ENCODE data around the gene QRICH2. TPM values are rescaled to one million over a fixed set of nuclear protein-coding genes. Genes with fewer than 3 reads are reported as not detected.

Gene QRICH2, protein sequence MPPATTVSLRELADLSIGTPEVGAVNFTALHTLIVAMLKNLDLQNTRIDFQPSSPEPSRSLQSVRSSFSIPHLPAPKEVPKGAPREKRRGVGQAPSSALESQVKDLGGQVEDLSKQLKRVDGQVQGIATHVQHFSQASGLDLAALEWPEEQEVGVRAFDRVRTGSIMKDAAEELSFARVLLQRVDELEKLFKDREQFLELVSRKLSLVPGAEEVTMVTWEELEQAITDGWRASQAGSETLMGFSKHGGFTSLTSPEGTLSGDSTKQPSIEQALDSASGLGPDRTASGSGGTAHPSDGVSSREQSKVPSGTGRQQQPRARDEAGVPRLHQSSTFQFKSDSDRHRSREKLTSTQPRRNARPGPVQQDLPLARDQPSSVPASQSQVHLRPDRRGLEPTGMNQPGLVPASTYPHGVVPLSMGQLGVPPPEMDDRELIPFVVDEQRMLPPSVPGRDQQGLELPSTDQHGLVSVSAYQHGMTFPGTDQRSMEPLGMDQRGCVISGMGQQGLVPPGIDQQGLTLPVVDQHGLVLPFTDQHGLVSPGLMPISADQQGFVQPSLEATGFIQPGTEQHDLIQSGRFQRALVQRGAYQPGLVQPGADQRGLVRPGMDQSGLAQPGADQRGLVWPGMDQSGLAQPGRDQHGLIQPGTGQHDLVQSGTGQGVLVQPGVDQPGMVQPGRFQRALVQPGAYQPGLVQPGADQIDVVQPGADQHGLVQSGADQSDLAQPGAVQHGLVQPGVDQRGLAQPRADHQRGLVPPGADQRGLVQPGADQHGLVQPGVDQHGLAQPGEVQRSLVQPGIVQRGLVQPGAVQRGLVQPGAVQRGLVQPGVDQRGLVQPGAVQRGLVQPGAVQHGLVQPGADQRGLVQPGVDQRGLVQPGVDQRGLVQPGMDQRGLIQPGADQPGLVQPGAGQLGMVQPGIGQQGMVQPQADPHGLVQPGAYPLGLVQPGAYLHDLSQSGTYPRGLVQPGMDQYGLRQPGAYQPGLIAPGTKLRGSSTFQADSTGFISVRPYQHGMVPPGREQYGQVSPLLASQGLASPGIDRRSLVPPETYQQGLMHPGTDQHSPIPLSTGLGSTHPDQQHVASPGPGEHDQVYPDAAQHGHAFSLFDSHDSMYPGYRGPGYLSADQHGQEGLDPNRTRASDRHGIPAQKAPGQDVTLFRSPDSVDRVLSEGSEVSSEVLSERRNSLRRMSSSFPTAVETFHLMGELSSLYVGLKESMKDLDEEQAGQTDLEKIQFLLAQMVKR (N-terminal part only)
- polyA plus RNA-seq (2013, experiment 1 of 2), result 1.4 TPM
- polyA plus RNA-seq (2013, experiment 2 of 2), result 0.71 TPM

GRCh38 chr17:76307966-76308338, at the start of gene QRICH2:
Gene QRICH2, minus strand, starts transcription at chr17:76308276. Its CDS starts 278 bp downstream, at chr17:76307998.
- Histone ChIP-seq H3K36me3 (ENCODE audit: control insufficient read depth, insufficient read depth, low read length) (peaks cover 42% of the 10 kb centered on the region), H3K4me3 (ENCODE audit: extremely low read depth, insufficient read depth, low read length, poor library complexity, severe bottlenecking) (no peak within 1 kb of the TSS), H3K27ac (ENCODE audit: low read depth, low read length, severe bottlenecking) (no peak within 1 kb of the TSS), H3K9me3 (ENCODE audit: control insufficient read depth, low read length) (no peaks in the 10 kb centered on the region), H3K4me1 (ENCODE audit: control insufficient read depth, insufficient read depth, low read length, poor library complexity, severe bottlenecking) (no peaks in the 10 kb centered on the region)
- WGBS, 2 experiments (ENCODE audit: insufficient coverage in 2 of 2), result 97 to 99% methylated on average over 44 of the region's 44 CpGs

- Histone ChIP-seq H3K9me3 (ENCODE audit: control insufficient read depth, low read length) (no peaks in the 10 kb centered on the region), H3K4me3 (ENCODE audit: extremely low read depth, insufficient read depth, low read length, poor library complexity, severe bottlenecking) (no peak overlapping the region), H3K27ac (ENCODE audit: low read depth, low read length, severe bottlenecking) (no peak overlapping the region), H3K36me3 (ENCODE audit: control insufficient read depth, insufficient read depth, low read length) (no peaks in the 10 kb centered on the region), H3K4me1 (ENCODE audit: control insufficient read depth, insufficient read depth, low read length, poor library complexity, severe bottlenecking) (no peaks in the 10 kb centered on the region)
- 92 to 95% methylated on average over 5 of the region's 6 CpGs for WGBS, 2 experiments (ENCODE audit: insufficient coverage in 2 of 2)
Measured at GRCh38 chr17:76357597-76358158, 49.6 kb upstream of the QRICH2 start.

DNA sequence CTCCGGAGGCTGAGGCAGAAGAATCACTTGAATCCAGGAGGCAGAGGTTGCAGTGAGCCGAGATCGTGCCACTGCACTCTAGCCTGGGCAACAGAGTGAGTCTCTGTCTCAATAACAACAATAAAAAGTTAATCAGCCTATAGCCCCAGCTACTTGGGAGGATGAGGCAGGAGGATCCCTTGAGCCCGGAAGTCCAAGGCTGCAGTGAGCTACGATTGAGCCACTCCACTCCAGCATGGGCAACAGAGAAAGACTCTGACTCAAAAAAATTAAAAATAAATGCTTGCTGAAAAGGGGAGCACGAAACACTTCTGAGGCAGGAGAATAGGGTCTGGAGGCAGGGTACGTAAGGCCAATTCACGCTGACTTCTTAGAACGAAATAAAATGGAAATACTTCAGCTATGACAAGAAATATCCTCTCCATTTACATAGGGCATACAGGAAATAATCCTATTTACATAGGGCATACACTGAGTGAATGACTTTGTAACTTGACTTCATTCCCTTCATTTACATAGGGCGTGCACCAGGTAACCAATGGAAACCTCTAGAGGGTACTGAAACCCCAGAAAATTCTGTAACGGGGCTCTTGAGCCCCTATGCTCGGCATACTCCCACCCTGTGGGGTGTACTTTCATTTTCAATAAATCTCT, 48.9 kb upstream of the QRICH2 start:
- Histone ChIP-seq H3K4me3 (ENCODE audit: extremely low read depth, insufficient read depth, low read length, poor library complexity, severe bottlenecking) (no peak overlapping the region), H3K4me1 (ENCODE audit: control insufficient read depth, insufficient read depth, low read length, poor library complexity, severe bottlenecking) (no peaks in the 10 kb centered on the region), H3K27ac (ENCODE audit: low read depth, low read length, severe bottlenecking) (no peak overlapping the region), H3K9me3 (ENCODE audit: control insufficient read depth, low read length) (no peaks in the 10 kb centered on the region), H3K36me3 (ENCODE audit: control insufficient read depth, insufficient read depth, low read length) (no peaks in the 10 kb centered on the region)
- 89 to 93% methylated on average over 9 to 12 of the region's 12 CpGs for WGBS, 2 experiments (ENCODE audit: insufficient coverage in 2 of 2)

DNA sequence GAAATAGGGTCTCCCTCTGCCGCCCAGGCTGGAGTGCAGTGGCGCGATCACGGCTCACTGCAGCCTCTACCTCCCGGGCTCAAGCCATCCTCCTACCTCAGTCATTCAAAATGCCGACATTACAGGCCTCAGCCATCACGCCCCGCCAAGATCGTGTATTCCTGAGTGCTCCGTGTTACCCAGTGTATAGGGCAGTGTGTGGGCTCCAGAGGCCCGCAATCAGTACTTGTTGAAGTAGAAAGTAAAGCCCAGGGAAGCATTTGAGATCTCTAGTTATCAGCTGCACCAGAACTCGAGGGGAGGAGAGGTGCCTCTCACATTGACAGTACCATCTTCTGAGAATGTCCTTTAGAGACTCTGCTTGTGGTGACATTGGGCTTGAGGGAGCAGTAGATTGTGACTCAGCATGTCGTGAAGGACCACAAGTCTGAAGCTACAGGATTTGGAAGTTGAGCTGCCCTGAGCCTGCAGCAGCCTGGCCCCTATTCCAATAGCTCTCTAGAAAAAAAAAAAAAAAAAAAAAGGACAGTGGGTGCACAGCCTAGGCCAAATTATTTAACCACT, 46.8 kb upstream of the QRICH2 start:
- WGBS, 2 experiments (ENCODE audit: insufficient coverage in 2 of 2), result 68 to 73% methylated on average over 4 to 12 of the region's 13 CpGs
- Histone ChIP-seq H3K27ac (ENCODE audit: low read depth, low read length, severe bottlenecking) (no peak overlapping the region), H3K36me3 (ENCODE audit: control insufficient read depth, insufficient read depth, low read length) (no peaks in the 10 kb centered on the region), H3K9me3 (ENCODE audit: control insufficient read depth, low read length) (no peaks in the 10 kb centered on the region), H3K4me1 (ENCODE audit: control insufficient read depth, insufficient read depth, low read length, poor library complexity, severe bottlenecking) (peaks cover 2% of the 10 kb centered on the region), H3K4me3 (ENCODE audit: extremely low read depth, insufficient read depth, low read length, poor library complexity, severe bottlenecking) (peak overlapping the region; percentile 91)

DNA sequence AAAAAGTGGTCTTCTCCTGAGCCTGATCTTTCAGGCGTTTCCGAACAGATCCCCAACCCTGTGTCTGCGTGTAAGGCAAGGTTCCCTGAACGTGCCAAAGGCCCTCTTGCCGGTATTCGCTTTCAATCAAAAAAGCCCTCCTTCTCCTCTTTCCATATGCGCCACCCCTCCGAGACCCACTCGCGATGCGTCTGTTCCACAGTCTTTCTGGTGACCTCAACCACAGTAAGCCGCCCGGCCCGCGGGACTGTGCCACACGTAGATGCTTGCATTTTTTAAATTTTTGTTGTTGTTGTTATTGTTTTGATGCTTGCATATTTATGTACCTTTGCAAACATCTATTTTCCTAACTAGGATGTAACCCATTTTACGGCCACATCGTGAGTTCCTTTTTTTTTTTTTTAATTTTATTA, 46.2 kb upstream of the QRICH2 start:
- peak overlapping the region; percentile 89 for H3K27ac ChIP-seq (ENCODE audit: low read depth, low read length, severe bottlenecking)
- 19 to 22% methylated on average over 11 of the region's 18 CpGs for WGBS, 2 experiments (ENCODE audit: insufficient coverage in 2 of 2)
- H3K9me3 ChIP-seq (ENCODE audit: control insufficient read depth, low read length), result no peaks in the 10 kb centered on the region
- peak overlapping the region; percentile 91 for H3K4me3 ChIP-seq (ENCODE audit: extremely low read depth, insufficient read depth, low read length, poor library complexity, severe bottlenecking)
- H3K4me1 ChIP-seq (ENCODE audit: control insufficient read depth, insufficient read depth, low read length, poor library complexity, severe bottlenecking), result peaks cover 2% of the 10 kb centered on the region
- no peaks in the 10 kb centered on the region for H3K36me3 ChIP-seq (ENCODE audit: control insufficient read depth, insufficient read depth, low read length)

DNA sequence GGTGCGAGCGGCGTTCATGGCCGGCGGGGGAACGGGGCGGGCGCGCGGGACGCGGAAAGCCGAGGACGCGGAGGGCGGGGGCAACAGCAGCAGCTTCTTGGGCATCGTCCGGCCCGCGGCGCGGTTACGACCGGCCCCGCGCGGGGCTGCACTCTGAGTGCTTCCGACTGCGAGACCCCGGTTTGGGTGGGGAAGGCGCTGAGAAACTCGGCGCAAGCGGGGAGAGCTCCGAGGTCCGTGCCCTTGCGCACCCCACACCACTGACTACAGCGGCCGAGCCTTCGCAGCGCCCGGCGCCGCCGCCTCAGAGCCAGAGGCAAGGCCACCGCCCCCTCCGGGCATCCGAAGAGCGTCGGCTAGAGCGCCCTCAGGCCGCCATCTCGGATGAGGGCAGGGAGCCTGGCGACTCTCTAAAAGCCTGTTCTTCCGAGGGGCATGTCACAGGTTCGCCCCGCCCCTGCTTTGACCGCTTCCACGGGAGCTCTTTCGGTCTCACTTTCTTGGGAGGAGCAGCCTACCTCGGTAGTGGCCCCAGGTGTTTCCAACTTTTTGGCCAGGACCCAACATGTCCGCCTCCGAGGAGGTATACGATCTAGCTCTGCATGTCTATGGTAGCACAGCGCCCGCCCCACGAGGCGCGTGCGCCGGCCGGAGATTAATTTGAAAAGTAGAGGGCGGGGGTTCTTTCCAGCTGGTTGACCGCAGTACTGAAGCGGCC, 45.7 kb upstream of the QRICH2 start, which contains the start of gene PRPSAP1:
TSS of gene PRPSAP1 (minus strand) at position 318 of the 718 bp plus-strand sequence. CDS start at position 105, 213 bp downstream.
- peak within 1 kb of the TSS; percentile 89 for H3K27ac ChIP-seq (ENCODE audit: low read depth, low read length, severe bottlenecking)
- WGBS, 2 experiments (ENCODE audit: insufficient coverage in 2 of 2), result 0% methylated on average over 64 to 67 of the region's 75 CpGs
- peaks cover 2% of the 10 kb centered on the region for H3K4me1 ChIP-seq (ENCODE audit: control insufficient read depth, insufficient read depth, low read length, poor library complexity, severe bottlenecking)
- H3K9me3 ChIP-seq (ENCODE audit: control insufficient read depth, low read length), result no peaks in the 10 kb centered on the region
- peak within 1 kb of the TSS; percentile 91 for H3K4me3 ChIP-seq (ENCODE audit: extremely low read depth, insufficient read depth, low read length, poor library complexity, severe bottlenecking)
- H3K36me3 ChIP-seq (ENCODE audit: control insufficient read depth, insufficient read depth, low read length), result peaks cover 2% of the 10 kb centered on the region

- H3K4me3 ChIP-seq (ENCODE audit: extremely low read depth, insufficient read depth, low read length, poor library complexity, severe bottlenecking), result peak overlapping the region; percentile 91
- H3K27ac ChIP-seq (ENCODE audit: low read depth, low read length, severe bottlenecking), result peak overlapping the region; percentile 89
- peaks cover 7% of the 10 kb centered on the region for H3K36me3 ChIP-seq (ENCODE audit: control insufficient read depth, insufficient read depth, low read length)
- 1 to 4% methylated on average over 34 to 42 of the region's 51 CpGs for WGBS, 2 experiments (ENCODE audit: insufficient coverage in 2 of 2)
- peaks cover 2% of the 10 kb centered on the region for H3K4me1 ChIP-seq (ENCODE audit: control insufficient read depth, insufficient read depth, low read length, poor library complexity, severe bottlenecking)
- H3K9me3 ChIP-seq (ENCODE audit: control insufficient read depth, low read length), result no peaks in the 10 kb centered on the region
Measured at GRCh38 chr17:76353004-76353598, 45.0 kb upstream of the QRICH2 start.

GRCh38 chr17:76351526-76352071, 43.5 kb upstream of the QRICH2 start:
- Histone ChIP-seq H3K27ac (ENCODE audit: low read depth, low read length, severe bottlenecking) (no peak overlapping the region), H3K4me1 (ENCODE audit: control insufficient read depth, insufficient read depth, low read length, poor library complexity, severe bottlenecking) (peaks cover 2% of the 10 kb centered on the region), H3K4me3 (ENCODE audit: extremely low read depth, insufficient read depth, low read length, poor library complexity, severe bottlenecking) (no peak overlapping the region), H3K9me3 (ENCODE audit: control insufficient read depth, low read length) (no peaks in the 10 kb centered on the region), H3K36me3 (ENCODE audit: control insufficient read depth, insufficient read depth, low read length) (peaks cover 17% of the 10 kb centered on the region)
- WGBS, 2 experiments (ENCODE audit: insufficient coverage in 2 of 2), result 90 to 100% methylated on average over 1 to 5 of the region's 9 CpGs

DNA sequence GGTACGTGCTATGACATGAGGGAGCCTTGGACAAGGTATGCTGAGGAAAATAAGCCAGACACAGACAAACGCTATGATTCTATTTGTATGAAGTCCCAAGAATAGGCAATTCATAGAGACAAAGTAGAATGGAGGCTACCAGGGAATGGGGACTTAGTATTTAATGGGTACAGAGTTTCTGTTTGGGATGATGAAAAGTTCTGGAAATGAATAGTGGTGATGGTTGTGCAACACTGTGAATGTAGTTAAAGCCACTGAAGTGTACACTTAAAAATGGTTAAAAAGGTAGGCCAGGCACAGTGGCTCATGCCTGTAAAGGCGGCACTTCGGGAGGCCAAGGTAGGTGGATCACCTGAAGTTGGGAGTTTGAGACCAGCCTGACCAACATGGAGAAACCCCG, 42.4 kb upstream of the QRICH2 start:
- peaks cover 2% of the 10 kb centered on the region for H3K4me1 ChIP-seq (ENCODE audit: control insufficient read depth, insufficient read depth, low read length, poor library complexity, severe bottlenecking)
- H3K36me3 ChIP-seq (ENCODE audit: control insufficient read depth, insufficient read depth, low read length), result peaks cover 28% of the 10 kb centered on the region
- H3K4me3 ChIP-seq (ENCODE audit: extremely low read depth, insufficient read depth, low read length, poor library complexity, severe bottlenecking), result no peak overlapping the region
- no peak overlapping the region for H3K27ac ChIP-seq (ENCODE audit: low read depth, low read length, severe bottlenecking)
- WGBS, 2 experiments (ENCODE audit: insufficient coverage in 2 of 2), result 95 to 98% methylated on average over 4 of the region's 5 CpGs
- H3K9me3 ChIP-seq (ENCODE audit: control insufficient read depth, low read length), result no peaks in the 10 kb centered on the region
